IgD-negative memory B cell (primary cell): ENCODE measurements around the gene DNAI1. TPM values are rescaled to one million over a fixed set of nuclear protein-coding genes. Genes with fewer than 3 reads are reported as not detected.

Experiments used
- H3K27ac Mint-ChIP-seq, 3 donors: one replicate each; pipeline ENCODE4 v1.8.0; 2020 to 2022; ENCODE audit warnings: mild to moderate bottlenecking in 3 of 3, mixed read lengths in 3 of 3, moderate library complexity in 1 of 3
- H3K27me3 Mint-ChIP-seq: one replicate; pipeline ENCODE4 v1.8.0; 2021; ENCODE audit warnings: mixed read lengths
- H3K36me3 Mint-ChIP-seq: one replicate; pipeline ENCODE4 v1.8.0; 2020; ENCODE audit warnings: mild to moderate bottlenecking, mixed read lengths
- H3K4me1 Mint-ChIP-seq, 3 donors: one replicate each; pipeline ENCODE4 v1.8.0; 2020 to 2022; ENCODE audit warnings: mixed read lengths in 3 of 3, mild to moderate bottlenecking in 1 of 3
- H3K4me3 Mint-ChIP-seq, 4 donors: one replicate each; pipeline ENCODE4 v1.8.0; 2020 to 2022; ENCODE audit warnings: mild to moderate bottlenecking in 4 of 4, mixed read lengths in 4 of 4, moderate library complexity in 3 of 4
- H3K9me3 Mint-ChIP-seq, 3 donors: one replicate each; pipeline ENCODE4 v1.8.0; 2020 to 2021; ENCODE audit warnings: mixed read lengths in 3 of 3, mild to moderate bottlenecking in 1 of 3
- polyA plus RNA-seq: library from polyadenylated mRNA; unstranded; fragments of 300-500 nt; fragmentation: Illumina TruSeq; gene quantifications from one replicate; pipeline ENCODE4 v1.2.3, GENCODE V29; 2021

Gene DNAI1
- polyA plus RNA-seq, 1 donor from 2014 or later = not detected

GRCh38 chr9:34556949-34557348 is 98.3 kb downstream of the DNAI1 start:
- peaks cover 17% of the 10 kb centered on the region for H3K27me3 Mint-ChIP-seq
- no peak overlapping the region for H3K27ac Mint-ChIP-seq
- no peaks in the 10 kb centered on the region for H3K36me3 Mint-ChIP-seq
- H3K9me3 Mint-ChIP-seq = peaks cover 0 to 5% (median 0%) of the 10 kb centered on the region in 3 donors
- no peak overlapping the region for H3K4me3 Mint-ChIP-seq
- peaks cover 0 to 5% (median 2%) of the 10 kb centered on the region in 3 donors for H3K4me1 Mint-ChIP-seq

- Mint-ChIP-seq H3K36me3 (no peaks in the 10 kb centered on the region), H3K4me3 (no peak overlapping the region), H3K4me1 (peaks cover 0 to 5% (median 2%) of the 10 kb centered on the region in 3 donors), H3K27me3 (peaks cover 17% of the 10 kb centered on the region), H3K9me3 (peaks cover 0 to 5% (median 2%) of the 10 kb centered on the region in 3 donors), H3K27ac (no peak overlapping the region)
Observed at GRCh38 chr9:34557426-34558321, 99.1 kb downstream of the DNAI1 start.

GRCh38 chr9:34558364-34558763 is 99.8 kb downstream of the DNAI1 start:
- H3K27ac Mint-ChIP-seq = no peak overlapping the region
- H3K27me3 Mint-ChIP-seq = peaks cover 17% of the 10 kb centered on the region
- no peak overlapping the region for H3K4me3 Mint-ChIP-seq
- no peaks in the 10 kb centered on the region for H3K36me3 Mint-ChIP-seq
- peaks cover 0 to 8% (median 2%) of the 10 kb centered on the region in 3 donors for H3K9me3 Mint-ChIP-seq
- H3K4me1 Mint-ChIP-seq = peaks cover 0 to 5% (median 2%) of the 10 kb centered on the region in 3 donors

- H3K4me3 Mint-ChIP-seq = no peak overlapping the region
- H3K27me3 Mint-ChIP-seq = peaks cover 21% of the 10 kb centered on the region
- H3K36me3 Mint-ChIP-seq = no peaks in the 10 kb centered on the region
- H3K27ac Mint-ChIP-seq = peak overlapping the region in 1 of 3 donors; percentile 63
- peaks cover 0 to 8% (median 2%) of the 10 kb centered on the region in 3 donors for H3K9me3 Mint-ChIP-seq
- peaks cover 0 to 5% (median 2%) of the 10 kb centered on the region in 3 donors for H3K4me1 Mint-ChIP-seq
Observed at GRCh38 chr9:34558919-34559623, 100.5 kb downstream of the DNAI1 start.

GRCh38 chr9:34559624-34560455 is 101.2 kb downstream of the DNAI1 start:
- Mint-ChIP-seq H3K9me3 (peaks cover 0 to 8% (median 2%) of the 10 kb centered on the region in 3 donors), H3K27me3 (peaks cover 17% of the 10 kb centered on the region), H3K36me3 (no peaks in the 10 kb centered on the region), H3K4me1 (peaks cover 0 to 4% (median 2%) of the 10 kb centered on the region in 3 donors), H3K4me3 (no peak overlapping the region), H3K27ac (no peak overlapping the region)

GRCh38 chr9:34560599-34561214 is 102.1 kb downstream of the DNAI1 start:
- Mint-ChIP-seq H3K27ac (no peak overlapping the region), H3K9me3 (peaks cover 0 to 8% (median 2%) of the 10 kb centered on the region in 3 donors), H3K36me3 (no peaks in the 10 kb centered on the region), H3K27me3 (peaks cover 22% of the 10 kb centered on the region), H3K4me1 (peaks cover 0 to 4% (median 2%) of the 10 kb centered on the region in 3 donors), H3K4me3 (peak overlapping the region in 1 of 4 donors; percentile 49)

- no peaks in the 10 kb centered on the region for H3K36me3 Mint-ChIP-seq
- peaks cover 0 to 4% (median 2%) of the 10 kb centered on the region in 3 donors for H3K4me1 Mint-ChIP-seq
- H3K4me3 Mint-ChIP-seq = peak overlapping the region in 1 of 4 donors; percentile 14
- no peak overlapping the region for H3K27ac Mint-ChIP-seq
- peaks cover 25% of the 10 kb centered on the region for H3K27me3 Mint-ChIP-seq
- H3K9me3 Mint-ChIP-seq = peaks cover 0 to 8% (median 2%) of the 10 kb centered on the region in 3 donors
Observed at GRCh38 chr9:34562135-34562745, 103.6 kb downstream of the DNAI1 start.

- Mint-ChIP-seq H3K27ac (no peak overlapping the region), H3K9me3 (peaks cover 0 to 8% (median 2%) of the 10 kb centered on the region in 3 donors), H3K4me1 (peaks cover 0 to 4% (median 2%) of the 10 kb centered on the region in 3 donors), H3K4me3 (no peak overlapping the region), H3K27me3 (peaks cover 25% of the 10 kb centered on the region), H3K36me3 (no peaks in the 10 kb centered on the region)
Observed at GRCh38 chr9:34563262-34563661, 104.7 kb downstream of the DNAI1 start.

GRCh38 chr9:34564617-34565016 is 106.0 kb downstream of the DNAI1 start:
- H3K4me3 Mint-ChIP-seq = no peak overlapping the region
- H3K36me3 Mint-ChIP-seq = no peaks in the 10 kb centered on the region
- H3K27me3 Mint-ChIP-seq = peaks cover 26% of the 10 kb centered on the region
- peak overlapping the region in 1 of 3 donors; percentile 72 for H3K27ac Mint-ChIP-seq
- H3K4me1 Mint-ChIP-seq = peaks cover 0 to 4% (median 2%) of the 10 kb centered on the region in 3 donors
- peaks cover 0 to 6% (median 2%) of the 10 kb centered on the region in 3 donors for H3K9me3 Mint-ChIP-seq

- no peak overlapping the region for H3K4me3 Mint-ChIP-seq
- no peak overlapping the region for H3K27ac Mint-ChIP-seq
- peaks cover 23% of the 10 kb centered on the region for H3K27me3 Mint-ChIP-seq
- peaks cover 0 to 6% (median 2%) of the 10 kb centered on the region in 3 donors for H3K9me3 Mint-ChIP-seq
- no peaks in the 10 kb centered on the region for H3K36me3 Mint-ChIP-seq
- no peaks in the 10 kb centered on the region for H3K4me1 Mint-ChIP-seq
Observed at GRCh38 chr9:34565856-34566255, 107.3 kb downstream of the DNAI1 start.

GRCh38 chr9:34566322-34566721 is 107.7 kb downstream of the DNAI1 start:
- H3K9me3 Mint-ChIP-seq = peaks cover 0 to 6% (median 2%) of the 10 kb centered on the region in 3 donors
- H3K4me3 Mint-ChIP-seq = no peak overlapping the region
- no peaks in the 10 kb centered on the region for H3K36me3 Mint-ChIP-seq
- H3K27me3 Mint-ChIP-seq = peaks cover 20% of the 10 kb centered on the region
- H3K4me1 Mint-ChIP-seq = no peaks in the 10 kb centered on the region
- no peak overlapping the region for H3K27ac Mint-ChIP-seq

GRCh38 chr9:34566972-34567371 is 108.4 kb downstream of the DNAI1 start:
- Mint-ChIP-seq H3K36me3 (no peaks in the 10 kb centered on the region), H3K27ac (no peak overlapping the region), H3K27me3 (peaks cover 21% of the 10 kb centered on the region), H3K9me3 (peaks cover 0 to 3% (median 2%) of the 10 kb centered on the region in 3 donors), H3K4me3 (no peak overlapping the region), H3K4me1 (peaks cover 0 to 1% (median 0%) of the 10 kb centered on the region in 3 donors)

GRCh38 chr9:34568133-34568532 is 109.5 kb downstream of the DNAI1 start:
- H3K9me3 Mint-ChIP-seq = no peaks in the 10 kb centered on the region
- H3K27ac Mint-ChIP-seq = no peak overlapping the region
- peaks cover 21% of the 10 kb centered on the region for H3K27me3 Mint-ChIP-seq
- H3K36me3 Mint-ChIP-seq = no peaks in the 10 kb centered on the region
- H3K4me3 Mint-ChIP-seq = no peak overlapping the region
- peaks cover 0 to 1% (median 0%) of the 10 kb centered on the region in 3 donors for H3K4me1 Mint-ChIP-seq

- no peak overlapping the region for H3K27ac Mint-ChIP-seq
- H3K36me3 Mint-ChIP-seq = no peaks in the 10 kb centered on the region
- H3K27me3 Mint-ChIP-seq = peaks cover 21% of the 10 kb centered on the region
- H3K4me3 Mint-ChIP-seq = no peak overlapping the region
- H3K4me1 Mint-ChIP-seq = peaks cover 0 to 1% (median 0%) of the 10 kb centered on the region in 3 donors
- no peaks in the 10 kb centered on the region for H3K9me3 Mint-ChIP-seq
Observed at GRCh38 chr9:34568774-34569173, 110.2 kb downstream of the DNAI1 start.
